Endothelial cell (in vitro differentiated cells): ENCODE results near the gene SHOX. TPM values are rescaled to one million over a fixed set of nuclear protein-coding genes. Genes with fewer than 3 reads are reported as not detected.
"Not testable (repeated sequence)": the region's sequence is repeated elsewhere in the genome, so short reads cannot be mapped to it uniquely, and the experiment has no call there.

Experiments used
- DNase-seq: peaks from one replicate; pipeline ENCODE4 v3.0.0; 2021; ENCODE audit warnings: low spot score
- H3K27ac Mint-ChIP-seq: one replicate; pipeline ENCODE4 v1.8.0; 2021; ENCODE audit warnings: mixed read lengths, inconsistent platforms; ENCODE audit not compliant: unreplicated experiment
- H3K27me3 Mint-ChIP-seq: one replicate; pipeline ENCODE4 v1.8.0; 2021; ENCODE audit warnings: mild to moderate bottlenecking, moderate library complexity, mixed read lengths, inconsistent platforms; ENCODE audit not compliant: unreplicated experiment
- H3K36me3 Mint-ChIP-seq: one replicate; pipeline ENCODE4 v1.8.0; 2021; ENCODE audit warnings: mild to moderate bottlenecking, low read depth, mixed read lengths, inconsistent platforms; ENCODE audit not compliant: unreplicated experiment
- H3K4me1 Mint-ChIP-seq: one replicate; pipeline ENCODE4 v1.8.0; 2021; ENCODE audit warnings: mild to moderate bottlenecking, mixed read lengths, inconsistent platforms; ENCODE audit not compliant: unreplicated experiment
- H3K4me3 Mint-ChIP-seq: one replicate; pipeline ENCODE4 v1.8.0; 2021; ENCODE audit warnings: mild to moderate bottlenecking, mixed read lengths, inconsistent platforms; ENCODE audit not compliant: unreplicated experiment
- H3K9me3 Mint-ChIP-seq: one replicate; pipeline ENCODE4 v1.8.0; 2021; ENCODE audit warnings: mixed read lengths, inconsistent platforms; ENCODE audit not compliant: unreplicated experiment
- CTCF ChIP-seq: fragments of 200-600 bp; sonication (generic); IDR thresholded peaks from one replicate; pipeline ENCODE4 v1.5.0; 2021; ENCODE audit warnings: antibody characterized with exemption; ENCODE audit not compliant: unreplicated experiment
- total RNA-seq: library from RNA; stranded (reverse); fragmentation: NEBNext Ultra II Directional; extraction: Animal tissue kit (Norgen Biotek cat#: 25700); gene quantifications from one replicate; pipeline ENCODE4 v1.2.1, GENCODE V29; 2021; ENCODE audit not compliant: unreplicated experiment

Gene SHOX
- total RNA-seq, 1 donor from 2014 or later: not detected

GRCh38 chrX:650811-651210 is 20.2 kb downstream of the SHOX start:
- H3K9me3 Mint-ChIP-seq: peaks cover 32% of the 10 kb centered on the region
- H3K27ac Mint-ChIP-seq: no peak overlapping the region
- no peak for DNase-seq
- H3K4me3 Mint-ChIP-seq: no peak overlapping the region
- no peaks in the 10 kb centered on the region for H3K4me1 Mint-ChIP-seq
- H3K36me3 Mint-ChIP-seq: peaks cover 26% of the 10 kb centered on the region
- no peak for TF ChIP-seq CTCF
- peaks cover 5% of the 10 kb centered on the region for H3K27me3 Mint-ChIP-seq

GRCh38 chrX:651922-652321 is 21.3 kb downstream of the SHOX start:
- not testable (repeated sequence) for H3K4me1 Mint-ChIP-seq, H3K27ac Mint-ChIP-seq, DNase-seq, H3K27me3 Mint-ChIP-seq, H3K4me3 Mint-ChIP-seq
- Mint-ChIP-seq H3K9me3 (peaks cover 23% of the 10 kb centered on the region), H3K36me3 (peaks cover 16% of the 10 kb centered on the region)

GRCh38 chrX:652341-652741 is 21.8 kb downstream of the SHOX start:
- Mint-ChIP-seq H3K4me3 (no peak overlapping the region), H3K27ac (no peak overlapping the region), H3K4me1 (no peaks in the 10 kb centered on the region), H3K27me3 (peaks cover 5% of the 10 kb centered on the region), H3K36me3 (peaks cover 16% of the 10 kb centered on the region), H3K9me3 (peaks cover 27% of the 10 kb centered on the region)
- no peak for TF ChIP-seq CTCF
- DNase-seq: no peak

- no peak for TF ChIP-seq CTCF
- Mint-ChIP-seq H3K4me3 (no peak overlapping the region), H3K27ac (no peak overlapping the region), H3K4me1 (no peaks in the 10 kb centered on the region), H3K9me3 (peaks cover 31% of the 10 kb centered on the region), H3K36me3 (peaks cover 16% of the 10 kb centered on the region), H3K27me3 (peaks cover 4% of the 10 kb centered on the region)
- DNase-seq: no peak
Observed at GRCh38 chrX:653306-653705, 22.7 kb downstream of the SHOX start.

GRCh38 chrX:661154-661553 is 30.6 kb downstream of the SHOX start:
- no peak for TF ChIP-seq CTCF
- peaks cover 33% of the 10 kb centered on the region for H3K9me3 Mint-ChIP-seq
- peaks cover 9% of the 10 kb centered on the region for H3K27me3 Mint-ChIP-seq
- H3K4me1 Mint-ChIP-seq: no peaks in the 10 kb centered on the region
- H3K36me3 Mint-ChIP-seq: peaks cover 9% of the 10 kb centered on the region
- H3K4me3 Mint-ChIP-seq: no peak overlapping the region
- H3K27ac Mint-ChIP-seq: no peak overlapping the region
- no peak for DNase-seq

- H3K4me1 Mint-ChIP-seq: no peaks in the 10 kb centered on the region
- H3K27me3 Mint-ChIP-seq: peaks cover 9% of the 10 kb centered on the region
- TF ChIP-seq CTCF: no peak
- H3K27ac Mint-ChIP-seq: no peak overlapping the region
- H3K36me3 Mint-ChIP-seq: peaks cover 13% of the 10 kb centered on the region
- H3K9me3 Mint-ChIP-seq: peaks cover 35% of the 10 kb centered on the region
- no peak overlapping the region for H3K4me3 Mint-ChIP-seq
- DNase-seq: no peak
Observed at GRCh38 chrX:662126-662525, 31.5 kb downstream of the SHOX start.
